ENCODE measurements around the gene CHIT1.

Gene CHIT1

GRCh38 chr1:203199002-203199401, 30.5 kb downstream of the CHIT1 start:
- in situ Hi-C loops (cut with MboI; ENCODE audit: low sequenced_read_pairs): no loop called here

- in situ Hi-C loops (cut with MboI; ENCODE audit: low sequenced_read_pairs): no loop called here
Measured at GRCh38 chr1:203197625-203198024, 31.8 kb downstream of the CHIT1 start.

GRCh38 chr1:203196371-203196770, 33.1 kb downstream of the CHIT1 start:
- in situ Hi-C loops (cut with MboI; ENCODE audit: low sequenced_read_pairs): no loop called here

- in situ Hi-C loops (cut with MboI; ENCODE audit: low sequenced_read_pairs): no loop called here
Measured at GRCh38 chr1:203190949-203191348, 38.5 kb downstream of the CHIT1 start.

GRCh38 chr1:203189951-203190352, 39.5 kb downstream of the CHIT1 start:
- in situ Hi-C loops (cut with MboI; ENCODE audit: low sequenced_read_pairs): no loop called here

GRCh38 chr1:203188686-203189232, 40.7 kb downstream of the CHIT1 start:
- in situ Hi-C loops (cut with MboI; ENCODE audit: low sequenced_read_pairs): no loop called here

- in situ Hi-C loops (cut with MboI; ENCODE audit: low sequenced_read_pairs): no loop called here
Measured at GRCh38 chr1:203187689-203188264, 41.7 kb downstream of the CHIT1 start.

GRCh38 chr1:203187304-203187685, 42.2 kb downstream of the CHIT1 start:
- in situ Hi-C loops (cut with MboI; ENCODE audit: low sequenced_read_pairs): no loop called here

GRCh38 chr1:203186446-203187303, 42.8 kb downstream of the CHIT1 start, which contains the start of gene CHI3L1:
CHI3L1 (minus strand) TSS chr1:203186704; CDS start chr1:203186623, 81 bp downstream.
- in situ Hi-C loops (cut with MboI; ENCODE audit: low sequenced_read_pairs): no loop called here

- in situ Hi-C loops (cut with MboI; ENCODE audit: low sequenced_read_pairs): no loop called here
Measured at GRCh38 chr1:203186091-203186445, 43.4 kb downstream of the CHIT1 start.

- in situ Hi-C loops (cut with MboI; ENCODE audit: low sequenced_read_pairs): no loop called here
Measured at GRCh38 chr1:203185585-203185984, 43.9 kb downstream of the CHIT1 start.

- in situ Hi-C loops (cut with MboI; ENCODE audit: low sequenced_read_pairs): no loop called here
Measured at GRCh38 chr1:203185061-203185461, 44.4 kb downstream of the CHIT1 start.

GRCh38 chr1:203184467-203184866, 45.0 kb downstream of the CHIT1 start:
- in situ Hi-C loops (cut with MboI; ENCODE audit: low sequenced_read_pairs): no loop called here

GRCh38 chr1:203183828-203184227, 45.6 kb downstream of the CHIT1 start:
- in situ Hi-C loops (cut with MboI; ENCODE audit: low sequenced_read_pairs): no loop called here

GRCh38 chr1:203182387-203182953, 47.0 kb downstream of the CHIT1 start:
- in situ Hi-C loops (cut with MboI; ENCODE audit: low sequenced_read_pairs): no loop called here

- in situ Hi-C loops (cut with MboI; ENCODE audit: low sequenced_read_pairs): no loop called here
Measured at GRCh38 chr1:203181586-203182386, 47.7 kb downstream of the CHIT1 start.

- in situ Hi-C loops (cut with MboI; ENCODE audit: low sequenced_read_pairs): no loop called here
Measured at GRCh38 chr1:203180611-203181330, 48.7 kb downstream of the CHIT1 start.

GRCh38 chr1:203179667-203180005, 49.8 kb downstream of the CHIT1 start:
- in situ Hi-C loops (cut with MboI; ENCODE audit: low sequenced_read_pairs): no loop called here

GRCh38 chr1:203178821-203179666, 50.4 kb downstream of the CHIT1 start:
- in situ Hi-C loops (cut with MboI; ENCODE audit: low sequenced_read_pairs): no loop called here

- in situ Hi-C loops (cut with MboI; ENCODE audit: low sequenced_read_pairs): no loop called here
Measured at GRCh38 chr1:203178083-203178482, 51.4 kb downstream of the CHIT1 start.
